KMS-11 (cell line): ENCODE results near the gene TNIP1.

Experiments
- H2AFZ ChIP-seq: fragments of 200-600 bp; sonication (generic); 2 replicates; pipeline ENCODE4 v1.6.1; 2016; ENCODE audit warnings: antibody characterized with exemption, mixed run types, low read depth
- H3K27ac ChIP-seq: fragments of 200-600 bp; sonication (generic); 2 replicates; pipeline ENCODE4 v1.6.1; 2016; ENCODE audit warnings: mild to moderate bottlenecking, mixed run types
- H3K27me3 ChIP-seq: fragments of 200-600 bp; sonication (generic); 2 replicates; pipeline ENCODE4 v1.6.1; 2017; ENCODE audit warnings: mild to moderate bottlenecking, low read depth, mixed run types, moderate library complexity; ENCODE audit not compliant: insufficient read depth
- H3K36me3 ChIP-seq: fragments of 200-600 bp; sonication (generic); 2 replicates; pipeline ENCODE4 v1.6.1; 2017; ENCODE audit warnings: mild to moderate bottlenecking, mixed run types; ENCODE audit not compliant: insufficient read depth
- H3K4me1 ChIP-seq: fragments of 200-600 bp; sonication (generic); 2 replicates; pipeline ENCODE4 v1.6.1; 2016; ENCODE audit warnings: mild to moderate bottlenecking, low read depth, mixed run types; ENCODE audit not compliant: poor library complexity, severe bottlenecking
- H3K4me2 ChIP-seq: fragments of 200-600 bp; sonication (generic); 2 replicates; pipeline ENCODE4 v1.7.0; 2016; ENCODE audit warnings: mild to moderate bottlenecking, mixed run types
- H3K4me3 ChIP-seq: fragments of 200-600 bp; sonication (generic); IDR thresholded peaks from 2 replicates; pipeline ENCODE4 v1.6.1; 2017; ENCODE audit warnings: low read depth, low read length, mixed read lengths; ENCODE audit not compliant: insufficient read depth
- H3K79me2 ChIP-seq: fragments of 200-600 bp; sonication (generic); 2 replicates; pipeline ENCODE4 v1.6.1; 2016; ENCODE audit warnings: low read depth, mixed run types; ENCODE audit not compliant: insufficient read depth
- H3K9ac ChIP-seq: fragments of 200-600 bp; sonication (generic); 2 replicates; pipeline ENCODE4 v1.6.1; 2016; ENCODE audit warnings: mild to moderate bottlenecking, mixed run types
- H4K20me1 ChIP-seq: fragments of 200-600 bp; sonication (generic); 2 replicates; pipeline ENCODE4 v1.6.1; 2016; ENCODE audit warnings: mild to moderate bottlenecking, mixed run types; ENCODE audit not compliant: insufficient read depth
- CTCF ChIP-seq: fragments of 200-600 bp; sonication (generic); conservative IDR thresholded peaks from 2 replicates; pipeline ENCODE4 v1.6.1; 2017; ENCODE audit warnings: low read depth, mild to moderate bottlenecking, antibody characterized with exemption, low read length, moderate library complexity, mixed read lengths

The TNIP1 gene

GRCh38 chr5:151071848-151072629 lies 8.8 kb downstream of the TNIP1 start:
- peaks cover 81% of the 10 kb centered on the region for H3K79me2 ChIP-seq
- no peak overlapping the region for H3K4me2 ChIP-seq
- no peak overlapping the region for H3K9ac ChIP-seq
- H3K36me3 ChIP-seq: no peaks in the 10 kb centered on the region
- peaks cover 49% of the 10 kb centered on the region for H3K4me1 ChIP-seq
- no peak overlapping the region for H3K27ac ChIP-seq
- no peak for TF ChIP-seq CTCF
- H4K20me1 ChIP-seq: no peaks in the 10 kb centered on the region
- no peak overlapping the region for H3K4me3 ChIP-seq
- no peaks in the 10 kb centered on the region for H3K27me3 ChIP-seq
- no peak overlapping the region for H2AFZ ChIP-seq

GRCh38 chr5:151071021-151071420 lies 9.8 kb downstream of the TNIP1 start:
- Histone ChIP-seq H3K4me3 (no peak overlapping the region), H3K4me2 (no peak overlapping the region), H3K27ac (no peak overlapping the region; the same call in 1 of the 2 replicates), H4K20me1 (no peaks in the 10 kb centered on the region), H3K9ac (no peak overlapping the region), H2AFZ (no peak overlapping the region), H3K79me2 (peaks cover 76% of the 10 kb centered on the region), H3K4me1 (peaks cover 60% of the 10 kb centered on the region), H3K27me3 (no peaks in the 10 kb centered on the region), H3K36me3 (no peaks in the 10 kb centered on the region)
- no peak for TF ChIP-seq CTCF

- Histone ChIP-seq H3K4me3 (no peak overlapping the region), H2AFZ (no peak overlapping the region), H3K79me2 (peaks cover 77% of the 10 kb centered on the region), H3K4me1 (peaks cover 65% of the 10 kb centered on the region), H3K9ac (no peak overlapping the region), H3K27ac (peak overlapping the region; percentile 69; the same call in 1 of the 2 replicates), H3K36me3 (no peaks in the 10 kb centered on the region), H3K4me2 (peak overlapping the region; percentile 95), H3K27me3 (no peaks in the 10 kb centered on the region), H4K20me1 (no peaks in the 10 kb centered on the region)
- TF ChIP-seq CTCF: no peak
Measured at GRCh38 chr5:151070449-151070848, 10.4 kb downstream of the TNIP1 start.

GRCh38 chr5:151068433-151069197 lies 12.2 kb downstream of the TNIP1 start:
- no peak for TF ChIP-seq CTCF
- H4K20me1 ChIP-seq: no peaks in the 10 kb centered on the region
- H3K4me2 ChIP-seq: peak overlapping the region; percentile 95
- peaks cover 81% of the 10 kb centered on the region for H3K4me1 ChIP-seq
- H3K27me3 ChIP-seq: no peaks in the 10 kb centered on the region
- peak overlapping the region; percentile 14; the same call in 1 of the 2 replicates for H3K9ac ChIP-seq
- H3K36me3 ChIP-seq: no peaks in the 10 kb centered on the region
- H3K79me2 ChIP-seq: peaks cover 69% of the 10 kb centered on the region
- peak overlapping the region; percentile 69 for H3K27ac ChIP-seq
- H2AFZ ChIP-seq: no peak overlapping the region
- no peak overlapping the region for H3K4me3 ChIP-seq
